GM23248 (cell line): Measurements from ENCODE around the gene ENDOV. TPM values are rescaled to one million over a fixed set of nuclear protein-coding genes. Genes with fewer than 3 reads are reported as not detected.

ENCODE experiments used
- DNase-seq: peaks from one replicate; pipeline ENCODE4 v3.0.0-alpha.2; 2015
- H2AFZ ChIP-seq: fragments of 200-600 bp; sonication (generic); 2 replicates; pipeline ENCODE4 v1.6.1; 2016; ENCODE audit warnings: antibody characterized with exemption
- H3F3A ChIP-seq: fragments of 200-600 bp; sonication (generic); 2 replicates; pipeline ENCODE4 v1.6.1; 2016; ENCODE audit warnings: mild to moderate bottlenecking, antibody characterized with exemption, mixed run types; ENCODE audit not compliant: insufficient read depth
- H3K27ac ChIP-seq: fragments of 200-600 bp; sonication (generic); 2 replicates; pipeline ENCODE4 v1.5.1; 2016; ENCODE audit warnings: mild to moderate bottlenecking
- H3K27me3 ChIP-seq: fragments of 200-600 bp; sonication (generic); replicated peaks from 2 replicates; pipeline ENCODE4 v1.6.1; 2016; ENCODE audit warnings: mild to moderate bottlenecking; ENCODE audit not compliant: insufficient read depth
- H3K36me3 ChIP-seq: fragments of 200-600 bp; sonication (generic); 2 replicates; pipeline ENCODE4 v1.6.1; 2016; ENCODE audit warnings: low read depth, mild to moderate bottlenecking
- H3K4me1 ChIP-seq: fragments of 200-600 bp; sonication (generic); 2 replicates; pipeline ENCODE4 v1.6.1; 2016; ENCODE audit warnings: mild to moderate bottlenecking; ENCODE audit not compliant: insufficient read depth
- H3K4me2 ChIP-seq: fragments of 200-600 bp; sonication (generic); one replicate; pipeline ENCODE4 v1.6.1; 2016; ENCODE audit warnings: mild to moderate bottlenecking; ENCODE audit not compliant: unreplicated experiment
- H3K4me3 ChIP-seq: fragments of 200-600 bp; sonication (generic); 2 replicates; pipeline ENCODE4 v1.5.1; 2016; ENCODE audit warnings: mild to moderate bottlenecking
- H3K79me2 ChIP-seq: fragments of 200-600 bp; sonication (generic); 2 replicates; pipeline ENCODE4 v1.6.1; 2016; ENCODE audit warnings: mild to moderate bottlenecking; ENCODE audit not compliant: insufficient read depth
- H3K9ac ChIP-seq: fragments of 200-600 bp; sonication (generic); 2 replicates; pipeline ENCODE4 v1.6.1; 2016; ENCODE audit warnings: mild to moderate bottlenecking
- H3K9me2 ChIP-seq: fragments of 200-600 bp; sonication (generic); 2 replicates; pipeline ENCODE4 v1.6.1; 2016; ENCODE audit warnings: mixed run types, mild to moderate bottlenecking, moderate library complexity; ENCODE audit not compliant: insufficient read depth
- H3K9me3 ChIP-seq: fragments of 200-600 bp; sonication (generic); one replicate; pipeline ENCODE4 v1.6.1; 2017; ENCODE audit warnings: low read depth
- H4K20me1 ChIP-seq: fragments of 200-600 bp; sonication (generic); 2 replicates; pipeline ENCODE4 v1.6.0; 2016; ENCODE audit not compliant: insufficient read depth
- EZH2 ChIP-seq: fragments of 200-600 bp; sonication (generic); IDR thresholded peaks from 2 replicates; pipeline ENCODE4 v1.6.1; 2018; ENCODE audit warnings: antibody characterized with exemption, mild to moderate bottlenecking; ENCODE audit not compliant: insufficient read depth, poor library complexity, severe bottlenecking
- EZH2phosphoT487 ChIP-seq: fragments of 200-600 bp; sonication (generic); IDR thresholded peaks from 2 replicates; pipeline ENCODE4 v1.6.1; 2018; ENCODE audit warnings: antibody characterized with exemption, moderate library complexity, mild to moderate bottlenecking, low read depth; ENCODE audit not compliant: insufficient read depth
- WGBS, 2 experiments: methylation state at CpG; one replicate each; pipeline ENCODE4 v1.1.6; 2015 to 2017; ENCODE audit warnings: low lambda C conversion rate in 2 of 2, low coverage in 1 of 2; ENCODE audit errors: missing lambda C conversion rate in 2 of 2; 5-methylcytosine and 5-hydroxymethylcytosine counted together
- in situ Hi-C: fragments of 300-500 bp; cut with MboI; formaldehyde crosslinking; loops from 2 replicates; pipeline ENCODE4 v1.15.0; 2020
- polyA plus RNA-seq: library from polyadenylated mRNA; unstranded; fragments of >200 nt; fragmentation: Nextera tagmentation; extraction: Ambion mirVana; gene quantifications from 2 replicates; pipeline ENCODE4 v1.2.1, GENCODE V29; 2016
- total RNA-seq: library from RNA; depleted of rRNA; stranded (reverse); fragments of >200 nt; shearing (Covaris generic); gene quantifications from 2 replicates; pipeline ENCODE4 v1.2.3, GENCODE V29; 2014

The ENDOV gene
- total and polyA plus RNA-seq, 2 experiments from 2014 or later, result 25.1 to 25.7 TPM

DNA sequence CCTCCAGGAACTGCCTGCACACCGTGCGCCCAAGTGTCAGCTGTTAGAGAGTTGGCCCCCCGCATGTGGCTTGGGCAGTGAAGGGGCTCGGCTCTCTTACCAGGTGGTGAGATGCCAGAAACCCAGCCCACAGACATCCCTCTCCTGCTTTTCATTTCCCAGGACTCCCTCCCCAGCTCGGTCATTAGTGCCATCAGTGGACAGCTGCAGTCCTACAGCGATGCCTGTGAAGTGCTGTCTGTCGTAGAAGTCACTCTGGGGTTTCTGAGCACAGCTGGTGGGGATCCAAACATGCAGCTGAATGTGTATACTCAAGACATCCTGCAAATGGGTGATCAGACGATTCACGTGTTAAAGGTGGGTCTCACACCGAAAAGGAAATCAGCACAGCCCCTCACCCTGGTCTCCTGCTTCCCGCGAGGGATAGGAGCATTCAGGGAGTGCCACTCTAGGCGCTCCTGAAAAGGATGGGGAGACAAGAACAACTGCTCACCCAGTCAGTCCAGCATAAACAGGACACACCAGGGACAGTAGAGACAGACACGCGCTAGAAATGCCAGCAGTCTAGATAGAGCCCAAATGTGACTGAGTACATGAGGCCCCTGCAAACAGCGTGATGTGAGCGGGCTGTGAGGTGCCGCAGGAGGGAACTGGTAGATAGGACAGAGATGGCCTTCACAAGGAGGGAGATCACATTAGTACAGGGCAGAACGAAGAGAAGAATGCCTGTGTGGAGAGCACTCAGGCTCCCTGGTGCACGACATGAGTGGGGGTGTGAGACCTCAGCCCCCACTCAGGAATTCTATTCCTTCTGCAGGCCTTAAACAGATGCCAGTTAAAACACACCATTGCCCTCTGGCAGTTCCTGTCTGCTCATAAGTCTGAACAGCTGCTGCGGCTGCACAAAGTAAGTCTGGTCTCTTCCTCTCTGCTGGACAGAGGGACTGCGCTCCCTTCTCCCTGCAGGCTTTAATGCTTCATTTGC, 25.7 kb upstream of the ENDOV start:
- H3K4me3 ChIP-seq, result no peak overlapping the region
- H3K9ac ChIP-seq, result no peak overlapping the region
- no peak overlapping the region for H2AFZ ChIP-seq
- no peak overlapping the region for H3K4me2 ChIP-seq
- H3K36me3 ChIP-seq, result peaks cover 54% of the 10 kb centered on the region
- in situ Hi-C loops, result no loop called here
- no peaks in the 10 kb centered on the region for H3K4me1 ChIP-seq
- TF ChIP-seq EZH2, result no peak
- no peak for TF ChIP-seq EZH2phosphoT487
- DNase-seq, result no peak
- no peaks in the 10 kb centered on the region for H4K20me1 ChIP-seq
- no peaks in the 10 kb centered on the region for H3K27me3 ChIP-seq
- no peaks in the 10 kb centered on the region for H3K9me2 ChIP-seq
- no peaks in the 10 kb centered on the region for H3K9me3 ChIP-seq
- peaks cover 7% of the 10 kb centered on the region for H3F3A ChIP-seq
- WGBS, 2 experiments, result 89% methylated on average over 22 of the region's 22 CpGs
- no peak overlapping the region for H3K27ac ChIP-seq
- H3K79me2 ChIP-seq, result no peaks in the 10 kb centered on the region

DNA sequence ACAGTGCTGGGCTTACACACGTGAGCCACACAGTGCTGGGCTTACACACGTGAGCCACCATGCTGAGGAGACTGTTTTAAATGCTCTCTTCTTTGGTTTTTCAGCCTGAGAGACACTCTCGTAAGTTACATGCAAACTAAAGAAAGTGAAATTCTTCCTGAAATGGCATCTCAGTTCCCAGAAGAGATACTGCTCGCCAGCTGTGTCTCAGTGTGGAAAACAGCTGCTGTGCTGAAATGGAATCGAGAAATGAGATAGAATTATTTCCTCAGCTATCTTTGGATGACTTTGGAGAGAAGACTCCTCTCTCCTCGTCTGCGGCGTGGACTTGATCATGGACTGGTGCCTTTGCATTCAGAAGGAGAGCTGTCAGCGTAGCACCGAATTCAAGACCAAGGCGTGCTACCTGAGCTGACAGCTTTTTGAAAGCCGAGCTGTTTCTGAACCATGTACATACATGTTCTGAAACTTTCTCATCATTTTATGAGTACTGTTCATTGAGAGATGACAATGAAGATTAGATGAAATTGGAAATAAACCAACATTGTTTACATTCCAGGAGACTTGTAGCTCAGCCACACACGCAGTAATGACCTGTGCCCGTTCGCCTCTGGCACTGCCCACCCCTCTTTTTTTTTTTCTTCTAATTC, 21.6 kb upstream of the ENDOV start:
- Histone ChIP-seq H3K9me2 (no peaks in the 10 kb centered on the region), H3K4me3 (no peak overlapping the region), H3K79me2 (no peaks in the 10 kb centered on the region), H3K4me2 (no peak overlapping the region), H2AFZ (no peak overlapping the region), H3K9ac (no peak overlapping the region), H3K27me3 (no peaks in the 10 kb centered on the region), H4K20me1 (no peaks in the 10 kb centered on the region), H3K36me3 (peaks cover 45% of the 10 kb centered on the region), H3F3A (peaks cover 7% of the 10 kb centered on the region), H3K27ac (no peak overlapping the region), H3K9me3 (no peaks in the 10 kb centered on the region), H3K4me1 (no peaks in the 10 kb centered on the region)
- no peak for TF ChIP-seq EZH2phosphoT487
- TF ChIP-seq EZH2, result no peak
- in situ Hi-C loops, result no loop called here
- 84 to 85% methylated on average over 15 of the region's 15 CpGs for WGBS, 2 experiments
- DNase-seq, result no peak

DNA sequence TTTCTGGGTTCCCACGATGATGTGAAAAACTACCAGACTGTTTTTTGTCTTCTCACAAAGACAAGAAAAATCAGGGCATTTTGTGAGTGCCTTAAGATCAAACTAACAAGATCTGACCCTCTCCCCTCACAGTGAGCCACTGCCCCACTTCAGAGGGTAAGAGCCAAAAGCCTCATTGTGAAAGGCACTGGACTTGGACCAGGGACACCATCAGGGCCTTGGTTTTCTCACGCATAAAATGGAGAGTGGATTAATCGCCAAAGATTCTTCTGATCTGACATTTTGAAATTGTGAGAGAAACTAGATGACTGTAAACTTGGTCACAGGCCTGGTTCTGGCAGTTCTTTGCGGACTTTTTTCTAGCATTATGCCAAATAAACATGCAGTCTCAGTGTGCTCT, 21.0 kb upstream of the ENDOV start:
- no peaks in the 10 kb centered on the region for H3K79me2 ChIP-seq
- H3K4me2 ChIP-seq, result no peak overlapping the region
- H3K36me3 ChIP-seq, result peaks cover 39% of the 10 kb centered on the region; the same call in 1 of the 2 replicates
- H3F3A ChIP-seq, result peaks cover 7% of the 10 kb centered on the region
- 59 to 68% methylated on average over 4 of the region's 4 CpGs for WGBS, 2 experiments
- no peaks in the 10 kb centered on the region for H3K27me3 ChIP-seq
- TF ChIP-seq EZH2phosphoT487, result no peak
- TF ChIP-seq EZH2, result no peak
- no peak overlapping the region for H3K9ac ChIP-seq
- H3K4me1 ChIP-seq, result no peaks in the 10 kb centered on the region
- no peaks in the 10 kb centered on the region for H3K9me3 ChIP-seq
- no peak overlapping the region for H3K27ac ChIP-seq
- H4K20me1 ChIP-seq, result no peaks in the 10 kb centered on the region
- no peak overlapping the region for H2AFZ ChIP-seq
- no peak for DNase-seq
- in situ Hi-C loops, result no loop called here
- no peaks in the 10 kb centered on the region for H3K9me2 ChIP-seq
- H3K4me3 ChIP-seq, result no peak overlapping the region

DNA sequence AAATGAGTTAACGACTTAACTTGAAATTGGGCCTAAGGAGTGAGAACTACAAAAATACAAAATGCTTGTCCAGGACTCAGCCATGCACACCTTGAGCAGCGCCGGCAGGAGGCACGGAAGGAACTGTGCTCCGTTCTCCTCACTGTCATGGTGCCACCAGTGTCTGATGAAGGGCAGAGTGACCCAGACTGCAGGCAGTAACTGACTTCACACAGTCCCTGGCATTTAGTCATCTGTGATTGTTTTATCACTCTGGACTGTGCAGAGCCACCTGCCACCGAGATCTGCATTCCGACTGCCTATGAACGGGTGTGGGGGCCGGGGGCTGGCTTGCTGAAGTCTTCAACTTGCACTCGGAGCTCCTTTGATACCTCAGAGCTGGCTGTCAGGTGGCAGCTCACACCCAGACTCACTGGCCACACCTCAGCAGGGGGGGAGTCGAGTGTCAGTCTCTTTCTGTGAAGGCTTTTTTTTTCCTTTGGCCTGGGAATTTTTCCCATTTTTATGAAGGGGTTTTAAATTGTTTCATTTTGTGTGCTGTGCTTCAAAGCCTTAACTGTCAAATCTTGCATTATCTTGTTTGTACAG, 20.2 kb upstream of the ENDOV start:
- no peak overlapping the region for H3K4me2 ChIP-seq
- H3K27me3 ChIP-seq, result no peaks in the 10 kb centered on the region
- no peak overlapping the region for H3K4me3 ChIP-seq
- in situ Hi-C loops, result no loop called here
- H3K9me2 ChIP-seq, result no peaks in the 10 kb centered on the region
- no peaks in the 10 kb centered on the region for H3K9me3 ChIP-seq
- no peaks in the 10 kb centered on the region for H3K4me1 ChIP-seq
- H3K79me2 ChIP-seq, result no peaks in the 10 kb centered on the region
- no peak overlapping the region for H2AFZ ChIP-seq
- no peak for TF ChIP-seq EZH2phosphoT487
- TF ChIP-seq EZH2, result no peak
- H3K36me3 ChIP-seq, result peaks cover 32% of the 10 kb centered on the region; the same call in 1 of the 2 replicates
- peaks cover 7% of the 10 kb centered on the region for H3F3A ChIP-seq
- no peaks in the 10 kb centered on the region for H4K20me1 ChIP-seq
- 70 to 79% methylated on average over 11 of the region's 11 CpGs for WGBS, 2 experiments
- no peak for DNase-seq
- H3K27ac ChIP-seq, result no peak overlapping the region
- H3K9ac ChIP-seq, result no peak overlapping the region
